H7 (cell line): ENCODE data around the gene TAF4. TPM values are rescaled to one million over a fixed set of nuclear protein-coding genes. Genes with fewer than 3 reads are reported as not detected.

Experiments
- DNase-seq: peaks from one replicate; pipeline ENCODE4 v3.0.0; 2012
- H3K27me3 ChIP-seq: 2 replicates; pipeline ENCODE4 v1.6.0; 2011; ENCODE audit warnings: mild to moderate bottlenecking, low read length; ENCODE audit not compliant: control insufficient read depth, insufficient read depth
- H3K36me3 ChIP-seq: replicated peaks from 2 replicates; pipeline ENCODE4 v1.5.1; 2011; ENCODE audit warnings: low read length; ENCODE audit not compliant: control insufficient read depth, insufficient read depth
- H3K4me3 ChIP-seq: 2 replicates; pipeline ENCODE4 v1.5.1; 2011; ENCODE audit warnings: low read depth, mild to moderate bottlenecking, control low read depth, low read length, moderate library complexity; ENCODE audit not compliant: insufficient read depth
- total RNA-seq: library from RNA; depleted of rRNA; stranded (reverse); fragments of >200 nt; shearing (Covaris generic); gene quantifications from 2 replicates; pipeline ENCODE4 v1.2.3, GENCODE V29; 2014

Gene TAF4
- total RNA-seq, 1 experiment from 2014 or later, result 8.0 TPM

- Histone ChIP-seq H3K27me3 (no peaks in the 10 kb centered on the region), H3K36me3 (no peaks in the 10 kb centered on the region), H3K4me3 (no peak overlapping the region)
- peak; percentile 39 for DNase-seq
These were observed 17.9 kb downstream of the TAF4 start for GRCh38 chr20:62047666-62048345.

- Histone ChIP-seq H3K27me3 (no peaks in the 10 kb centered on the region), H3K36me3 (no peaks in the 10 kb centered on the region; the same call in 1 of the 2 replicates), H3K4me3 (no peak overlapping the region)
- DNase-seq, result no peak
These were observed 19.2 kb downstream of the TAF4 start for GRCh38 chr20:62046431-62046830.

GRCh38 chr20:62045529-62046285 is 20.0 kb downstream of the TAF4 start:
- no peaks in the 10 kb centered on the region for H3K27me3 ChIP-seq
- no peak overlapping the region for H3K4me3 ChIP-seq
- peak; percentile 40 for DNase-seq
- no peaks in the 10 kb centered on the region; the same call in 1 of the 2 replicates for H3K36me3 ChIP-seq

- peak; percentile 39 for DNase-seq
These were observed 20.6 kb downstream of the TAF4 start for GRCh38 chr20:62045118-62045517.

GRCh38 chr20:62044631-62045030 is 21.1 kb downstream of the TAF4 start:
- Histone ChIP-seq H3K36me3 (no peaks in the 10 kb centered on the region; the same call in 1 of the 2 replicates), H3K4me3 (no peak overlapping the region)
- DNase-seq, result peak; percentile 30

More at GRCh38 chr20:62045118-62045517, 20.6 kb downstream of the TAF4 start:
- Histone ChIP-seq H3K4me3 (no peak overlapping the region), H3K36me3 (no peaks in the 10 kb centered on the region; the same call in 1 of the 2 replicates), H3K27me3 (no peaks in the 10 kb centered on the region)

GRCh38 chr20:62043131-62043914 is 22.4 kb downstream of the TAF4 start:
- no peaks in the 10 kb centered on the region; the same call in 1 of the 2 replicates for H3K36me3 ChIP-seq
- H3K27me3 ChIP-seq, result no peaks in the 10 kb centered on the region
- no peak for DNase-seq
- H3K4me3 ChIP-seq, result no peak overlapping the region

More at GRCh38 chr20:62044631-62045030, 21.1 kb downstream of the TAF4 start:
- no peaks in the 10 kb centered on the region for H3K27me3 ChIP-seq

- DNase-seq, result no peak
- Histone ChIP-seq H3K4me3 (no peak overlapping the region), H3K36me3 (no peaks in the 10 kb centered on the region; the same call in 1 of the 2 replicates), H3K27me3 (no peaks in the 10 kb centered on the region)
These were observed 23.5 kb downstream of the TAF4 start for GRCh38 chr20:62042025-62042820.

GRCh38 chr20:62040933-62041332 is 24.7 kb downstream of the TAF4 start:
- Histone ChIP-seq H3K27me3 (no peaks in the 10 kb centered on the region), H3K36me3 (no peaks in the 10 kb centered on the region; the same call in 1 of the 2 replicates), H3K4me3 (no peak overlapping the region)
- peak; percentile 25 for DNase-seq

GRCh38 chr20:62040381-62040922 is 25.2 kb downstream of the TAF4 start:
- H3K36me3 ChIP-seq, result no peaks in the 10 kb centered on the region; the same call in 1 of the 2 replicates
- no peaks in the 10 kb centered on the region for H3K27me3 ChIP-seq
- peak; percentile 24 for DNase-seq
- no peak overlapping the region for H3K4me3 ChIP-seq

- H3K4me3 ChIP-seq, result no peak overlapping the region
- DNase-seq, result no peak
- H3K36me3 ChIP-seq, result no peaks in the 10 kb centered on the region; the same call in 1 of the 2 replicates
- H3K27me3 ChIP-seq, result no peaks in the 10 kb centered on the region
These were observed 25.9 kb downstream of the TAF4 start for GRCh38 chr20:62039738-62040137.

- Histone ChIP-seq H3K4me3 (no peak overlapping the region), H3K27me3 (no peaks in the 10 kb centered on the region)
These were observed 32.9 kb downstream of the TAF4 start for GRCh38 chr20:62032609-62033368.

GRCh38 chr20:62031462-62032092 is 34.1 kb downstream of the TAF4 start:
- H3K36me3 ChIP-seq, result no peaks in the 10 kb centered on the region; the same call in none of the 2 replicates
- no peak for DNase-seq
- no peaks in the 10 kb centered on the region for H3K27me3 ChIP-seq
- no peak overlapping the region for H3K4me3 ChIP-seq

More at GRCh38 chr20:62032609-62033368, 32.9 kb downstream of the TAF4 start:
- H3K36me3 ChIP-seq, result no peaks in the 10 kb centered on the region; the same call in none of the 2 replicates
- no peak for DNase-seq
